Retinal pigment epithelial cell (primary cell): Measurements from ENCODE around the gene ARHGAP26.
"Not testable (repeated sequence)": the region's sequence is repeated elsewhere in the genome, so short reads cannot be mapped to it uniquely, and the experiment has no call there.

Experiments used
- DNase-seq: peaks from one replicate; pipeline ENCODE4 v3.0.0-alpha.2; 2010; ENCODE audit warnings: low read depth
- H3K4me3 ChIP-seq: 2 replicates; pipeline ENCODE4 v1.5.1; 2011; ENCODE audit warnings: mild to moderate bottlenecking, low read length, control low read depth, moderate library complexity
- CTCF ChIP-seq: conservative IDR thresholded peaks from 2 replicates; pipeline ENCODE4 v1.5.1; 2011; ENCODE audit warnings: low read depth, low read length, control low read depth, inconsistent platforms

The ARHGAP26 gene

GRCh38 chr5:143111799-143112198 lies 341.6 kb downstream of the ARHGAP26 start:
- no peak overlapping the region for H3K4me3 ChIP-seq
- TF ChIP-seq CTCF, result no peak
- no peak for DNase-seq

- no peak for DNase-seq
- TF ChIP-seq CTCF, result no peak
- H3K4me3 ChIP-seq, result no peak overlapping the region
Observed at GRCh38 chr5:143113461-143113860, 343.3 kb downstream of the ARHGAP26 start.

- no peak for DNase-seq
- TF ChIP-seq CTCF, result no peak
- no peak overlapping the region for H3K4me3 ChIP-seq
Observed at GRCh38 chr5:143114481-143114880, 344.3 kb downstream of the ARHGAP26 start.

GRCh38 chr5:143115381-143115780 lies 345.2 kb downstream of the ARHGAP26 start:
- DNase-seq, result no peak

GRCh38 chr5:143116814-143117213 lies 346.6 kb downstream of the ARHGAP26 start:
- no peak overlapping the region for H3K4me3 ChIP-seq
- no peak for DNase-seq
- no peak for TF ChIP-seq CTCF

More at GRCh38 chr5:143115381-143115780, 345.2 kb downstream of the ARHGAP26 start:
- TF ChIP-seq CTCF, result no peak
- no peak overlapping the region for H3K4me3 ChIP-seq

- no peak for DNase-seq
- no peak overlapping the region for H3K4me3 ChIP-seq
- no peak for TF ChIP-seq CTCF
Observed at GRCh38 chr5:143117821-143118220, 347.6 kb downstream of the ARHGAP26 start.

- no peak for TF ChIP-seq CTCF
- no peak overlapping the region for H3K4me3 ChIP-seq
- DNase-seq, result no peak
Observed at GRCh38 chr5:143118222-143118621, 348.0 kb downstream of the ARHGAP26 start.

- H3K4me3 ChIP-seq, DNase-seq: not testable (repeated sequence)
Observed at GRCh38 chr5:143118818-143119217, 348.6 kb downstream of the ARHGAP26 start.
